Right ventricle myocardium superior (tissue), 1 donor: Measurements from ENCODE around the gene UTP11. TPM values are rescaled to one million over a fixed set of nuclear protein-coding genes. Genes with fewer than 3 reads are reported as not detected.
"Not testable (repeated sequence)": the region's sequence is repeated elsewhere in the genome, so short reads cannot be mapped to it uniquely, and the experiment has no call there.

Experiments used
- ATAC-seq: fragments of 200-7000 bp; cut with Tn5 transposase; one replicate; pipeline ENCODE4 v1.9.1; 2020; ENCODE audit warnings: mild to moderate bottlenecking; ENCODE audit not compliant: poor library complexity
- DNase-seq: peaks from one replicate; pipeline ENCODE4 v3.0.0-alpha.2; 2020
- intact Hi-C: fragments of 100-400 bp; cut with DNase I; formaldehyde crosslinking; loops from one replicate; pipeline ENCODE4 v1.11.2; 2022
- long read RNA-seq: library from polyadenylated mRNA; unstranded; transcript quantifications from one replicate; pipeline ENCODE4 v2.0.0, GENCODE V29; 2021
- total RNA-seq: library from RNA; stranded (reverse); fragmentation: NEBNext Ultra II Directional; extraction: Animal tissue kit (Norgen Biotek cat#: 25700); gene quantifications from one replicate; pipeline ENCODE4 v1.2.1, GENCODE V29; 2021
- donor health status: DM: no; HTN: yes; CAD: no; lungs with severe emphysema.

The UTP11 gene, protein sequence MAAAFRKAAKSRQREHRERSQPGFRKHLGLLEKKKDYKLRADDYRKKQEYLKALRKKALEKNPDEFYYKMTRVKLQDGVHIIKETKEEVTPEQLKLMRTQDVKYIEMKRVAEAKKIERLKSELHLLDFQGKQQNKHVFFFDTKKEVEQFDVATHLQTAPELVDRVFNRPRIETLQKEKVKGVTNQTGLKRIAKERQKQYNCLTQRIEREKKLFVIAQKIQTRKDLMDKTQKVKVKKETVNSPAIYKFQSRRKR
- total RNA-seq: 46.5 TPM
- long read RNA-seq, transcript UTP11-201 (8 exons, 2,019 nt): major isoform, 64 of 66 reads
- long read RNA-seq, partial matches to known transcripts: 2 of 66 reads
- long read RNA-seq, other reads (novel, unspliced or antisense): 0 of 66 reads

DNA sequence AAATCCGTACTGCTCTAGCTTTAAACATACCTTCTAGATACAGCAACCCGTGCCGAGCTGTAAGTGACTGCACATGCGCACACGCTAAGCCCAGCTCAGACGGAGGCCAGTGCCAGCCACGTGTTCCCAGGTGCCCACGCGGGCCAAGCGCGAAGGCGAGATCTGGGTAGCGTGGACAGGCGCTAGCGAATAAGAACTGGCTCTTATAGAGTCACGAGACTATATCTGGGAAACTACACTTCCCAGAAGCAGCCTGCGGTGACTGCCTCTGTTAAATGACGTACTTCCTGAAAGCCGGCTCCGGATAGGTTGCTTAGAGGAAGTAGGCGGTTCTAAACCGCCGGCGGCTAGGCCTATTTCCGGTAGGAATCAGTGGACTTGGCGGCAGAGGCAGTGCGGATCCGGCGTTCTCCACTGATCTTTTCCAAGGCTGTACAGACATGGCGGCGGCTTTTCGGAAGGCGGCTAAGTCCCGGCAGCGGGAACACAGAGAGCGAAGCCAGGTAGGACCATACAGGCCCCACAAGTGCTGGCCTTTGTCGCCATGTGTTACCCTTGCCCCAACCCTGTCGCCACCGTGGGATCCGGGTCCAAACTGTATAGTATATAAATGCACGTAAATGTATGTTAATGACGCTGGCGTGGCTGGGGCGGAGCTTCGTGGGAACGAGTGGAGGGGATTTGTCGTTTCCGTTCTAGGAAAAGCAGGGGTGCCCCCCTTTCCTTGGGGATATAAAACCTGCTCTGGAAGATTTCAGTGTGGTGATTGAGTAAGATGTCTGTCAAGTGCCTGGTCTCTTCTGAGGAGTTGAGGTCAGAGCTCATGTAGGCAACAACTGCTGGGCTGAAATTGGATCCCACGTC is at the start of gene UTP11:
Gene UTP11 (plus strand): TSS at position 372 of the 864 bp plus-strand sequence. CDS start 69 bp downstream, at position 441.
- intact Hi-C loops: no loop called here
- peak; percentile 96 for ATAC-seq
- peak; percentile 95 for DNase-seq

DNA sequence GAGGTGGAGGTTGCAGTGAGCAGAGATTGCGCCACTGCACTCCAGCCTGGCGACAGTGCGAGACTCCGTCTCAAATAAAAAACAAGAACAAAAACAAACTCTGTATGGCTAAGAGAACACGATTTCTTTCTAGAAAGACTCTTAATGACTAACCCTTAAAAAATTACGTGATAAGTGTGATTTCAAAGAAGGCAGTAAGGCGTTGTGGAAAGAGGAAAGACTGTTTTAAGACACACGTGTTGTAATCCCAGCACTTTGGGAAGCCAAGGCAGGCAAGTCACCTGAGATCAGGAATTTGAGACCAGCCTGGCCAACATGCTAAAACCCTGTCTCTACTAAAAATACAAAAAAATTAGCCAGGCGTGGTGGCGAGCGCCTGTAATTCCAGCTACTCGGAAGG is 48.4 kb upstream of the UTP11 start:
- intact Hi-C loops, ATAC-seq, DNase-seq: not testable (repeated sequence)

DNA sequence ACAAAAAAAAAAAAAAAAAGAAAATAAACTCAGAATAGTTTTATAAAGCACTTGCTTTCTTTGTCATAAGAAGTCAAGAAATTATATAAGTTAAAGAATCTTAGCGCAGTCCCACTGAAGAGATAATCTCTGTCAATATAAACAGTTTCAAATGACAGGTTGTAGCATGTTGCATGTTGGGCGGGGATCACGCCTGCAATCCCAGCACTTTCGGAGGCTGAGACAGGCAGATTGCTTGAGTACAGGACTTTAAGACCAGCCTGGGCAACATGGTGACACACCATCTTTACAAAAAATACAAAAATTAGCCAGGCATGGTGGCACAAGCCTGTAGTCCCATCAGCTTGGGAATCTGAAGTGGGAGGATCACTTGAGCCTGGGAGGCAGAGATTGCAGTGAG is 47.2 kb upstream of the UTP11 start:
- DNase-seq: no peak
- ATAC-seq: no peak
- intact Hi-C loops: no loop called here

DNA sequence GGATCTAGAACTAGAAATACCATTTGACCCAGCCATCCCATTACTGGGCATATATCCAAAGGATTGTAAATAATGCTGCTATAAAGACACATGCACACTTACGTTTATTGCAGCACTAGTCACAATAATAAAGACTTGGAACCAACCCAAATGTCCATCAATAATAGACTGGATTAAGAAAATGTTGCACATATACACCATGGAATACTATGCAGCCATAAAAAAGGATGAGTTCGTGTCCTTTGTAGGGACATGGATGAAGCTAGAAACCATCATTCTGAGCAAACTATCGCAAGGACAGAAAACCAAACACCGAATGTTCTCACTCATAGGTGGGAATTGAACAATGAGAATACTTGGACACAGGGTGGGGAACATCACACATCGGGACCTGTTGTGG is 38.9 kb upstream of the UTP11 start:
- ATAC-seq, DNase-seq, intact Hi-C loops: not testable (repeated sequence)

DNA sequence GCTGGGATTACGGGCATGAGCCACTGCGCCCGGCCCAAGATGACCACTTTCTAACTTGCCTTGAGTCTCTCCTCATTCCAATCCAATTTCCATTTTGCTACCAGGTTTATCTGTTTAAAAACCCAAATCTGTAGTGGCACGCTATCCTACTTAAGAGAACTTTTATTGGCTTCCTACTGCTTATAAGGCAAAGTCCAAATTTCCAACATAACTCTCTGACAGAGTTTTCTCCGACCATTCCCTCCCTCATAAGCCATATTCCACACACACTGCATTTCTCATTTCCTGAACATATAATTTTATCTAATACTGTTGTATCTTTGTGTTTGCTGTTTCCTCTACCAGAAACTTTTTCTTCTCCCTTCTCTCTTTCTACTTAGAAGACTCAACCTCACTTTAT is 38.0 kb upstream of the UTP11 start:
- DNase-seq (no peak), ATAC-seq (no peak)
- intact Hi-C loops: no loop called here

DNA sequence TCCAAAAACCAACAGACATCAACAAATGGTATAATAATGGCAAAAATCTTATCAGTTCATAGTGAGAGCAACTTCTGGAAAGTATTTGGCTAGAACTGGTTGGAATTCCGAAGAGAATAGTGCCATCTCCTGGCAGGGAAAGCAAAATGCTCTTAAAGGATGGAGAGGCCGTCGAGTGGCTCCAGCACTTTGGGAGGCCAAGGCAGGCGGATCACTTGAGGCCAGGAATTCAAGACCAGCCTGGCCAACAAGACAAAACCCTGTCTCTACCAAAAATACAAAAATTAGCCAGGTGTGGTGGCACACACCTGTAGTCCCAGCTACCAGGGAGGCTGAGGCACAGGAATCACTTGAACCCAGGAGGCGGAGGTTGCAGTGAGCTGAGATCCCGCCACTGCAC is 37.5 kb upstream of the UTP11 start:
- not testable (repeated sequence) for DNase-seq
- intact Hi-C loops: loop anchor here (5.0 kb wide), 1 partner anchor 83 kb away; no protein-coding TSS in a partner anchor
- ATAC-seq: peak; percentile 57

DNA sequence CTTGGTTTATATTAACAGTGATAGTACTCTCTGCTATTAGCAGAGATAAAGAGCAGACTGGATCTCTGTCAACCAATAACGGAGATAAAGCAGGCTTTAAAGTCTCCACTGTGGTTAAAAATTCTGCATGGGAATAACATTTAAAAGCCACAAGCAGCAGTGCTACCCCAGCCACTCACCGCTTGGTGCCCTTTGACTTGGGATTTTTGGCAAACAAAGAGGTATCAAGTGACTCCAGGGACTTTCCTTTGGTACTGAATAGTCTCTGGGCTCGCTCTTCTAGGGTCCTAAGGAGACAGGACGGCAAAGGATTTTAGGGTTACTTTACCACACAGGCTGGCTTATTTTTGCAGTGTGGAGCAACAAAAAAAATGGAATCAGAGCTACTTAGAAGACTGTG is 34.0 kb upstream of the UTP11 start:
- DNase-seq (no peak), ATAC-seq (no peak)
- intact Hi-C loops: loop anchor here (5.0 kb wide), 1 partner anchor 86 kb away; no protein-coding TSS in a partner anchor

DNA sequence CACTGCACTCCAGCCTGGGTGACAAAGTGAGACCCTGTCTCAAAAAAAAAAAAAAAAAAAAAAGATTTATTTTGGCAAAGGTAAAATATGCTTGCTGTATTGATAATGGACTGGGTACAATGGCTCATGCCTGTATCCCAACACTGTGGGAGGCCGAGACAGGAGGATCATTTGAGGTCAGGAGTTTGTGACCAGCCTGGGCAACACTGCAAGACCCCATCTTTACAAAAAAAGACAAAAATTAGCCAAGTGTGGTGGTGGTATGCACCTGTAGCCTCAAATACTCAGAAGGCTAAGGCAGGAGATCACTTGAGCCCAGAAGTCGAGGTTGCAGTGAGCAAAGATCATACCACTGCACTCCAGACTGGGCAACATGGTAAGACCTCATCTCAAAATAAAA is 29.0 kb upstream of the UTP11 start:
- DNase-seq (no peak), ATAC-seq (no peak)
- intact Hi-C loops: no loop called here

DNA sequence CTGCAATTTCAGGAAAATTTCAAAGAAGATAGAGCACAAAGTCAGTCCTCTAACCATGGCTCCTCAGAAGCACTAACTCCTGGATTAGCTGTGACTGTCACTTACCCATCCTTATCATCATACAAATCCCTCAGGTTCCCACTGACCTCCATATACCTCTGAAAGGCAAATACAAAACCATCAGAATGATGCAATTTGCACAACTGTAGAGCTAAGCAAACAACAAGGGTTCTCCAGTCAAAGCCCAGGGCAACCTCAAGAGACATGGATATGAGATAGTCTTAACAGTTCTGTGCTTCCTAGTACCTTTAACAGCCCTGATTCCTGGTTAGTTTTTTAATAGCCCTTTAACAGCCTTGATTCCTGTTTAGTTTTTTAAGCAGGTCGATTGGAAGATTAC is 24.9 kb upstream of the UTP11 start:
- intact Hi-C loops: no loop called here

DNA sequence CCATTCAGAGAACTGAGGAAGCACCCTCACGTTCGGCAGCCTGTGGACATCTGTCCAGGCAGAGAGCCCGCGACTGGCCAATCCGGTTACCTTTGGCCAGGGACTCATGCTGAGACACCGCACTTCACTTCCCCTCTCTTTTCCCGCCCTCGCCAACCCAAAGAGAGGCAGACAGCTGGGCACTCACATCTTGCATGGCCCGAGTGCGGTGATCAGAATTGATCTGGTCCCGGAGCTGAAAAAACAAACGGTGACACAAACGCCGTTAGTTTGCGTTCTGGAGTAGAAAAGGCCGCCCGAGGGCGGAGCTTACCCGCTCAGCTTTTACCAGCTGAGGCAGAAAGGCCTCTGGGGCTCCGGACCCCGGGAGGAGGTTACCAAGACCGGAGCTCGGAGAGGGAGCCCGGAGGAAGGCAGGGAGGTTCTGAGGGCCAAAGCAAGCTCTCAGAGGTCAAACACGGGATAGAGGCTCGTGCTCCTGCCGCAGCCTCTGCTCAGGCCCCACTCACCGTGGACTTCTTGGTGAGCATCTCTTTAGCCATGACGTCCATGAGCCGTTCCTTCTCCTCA is 23.1 kb upstream of the UTP11 start:
- intact Hi-C loops: no loop called here
- DNase-seq: no peak

More for the DNA sequence above, 24.9 kb upstream of the UTP11 start:
- DNase-seq (no peak), ATAC-seq (no peak)

DNA sequence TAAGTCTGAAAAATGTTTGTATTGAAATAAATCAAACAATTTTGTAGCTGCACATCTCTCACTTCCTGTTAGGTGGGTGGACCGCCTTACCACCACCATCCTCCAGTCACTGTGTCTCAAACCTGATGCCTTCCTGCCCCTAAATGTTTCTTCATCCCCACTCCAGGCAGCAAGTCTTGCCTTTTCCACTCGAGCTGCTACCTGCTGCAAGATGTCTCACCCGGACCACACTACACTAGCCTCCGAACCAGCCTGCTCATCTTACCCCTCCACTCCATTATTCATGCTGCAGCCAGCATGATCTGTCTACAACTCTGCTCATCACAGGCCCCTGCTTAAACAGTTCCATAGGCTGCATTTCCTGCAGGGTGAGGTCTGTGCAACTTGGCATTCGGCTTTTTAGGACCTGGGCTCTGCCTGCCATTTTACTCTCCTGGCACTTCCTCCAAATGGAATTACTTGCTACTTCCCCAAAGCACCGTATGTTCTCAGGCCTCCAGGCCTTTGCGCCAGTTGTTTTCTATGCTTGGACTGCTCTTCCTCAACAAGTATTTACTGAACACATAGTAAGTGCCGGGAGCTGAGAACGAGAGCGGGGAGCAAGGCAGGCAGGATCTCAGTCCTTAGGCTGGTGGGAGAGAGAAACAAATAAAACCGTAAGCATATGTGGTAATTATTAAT is 17.5 kb upstream of the UTP11 start:
- intact Hi-C loops: no loop called here
- ATAC-seq (no peak), DNase-seq (no peak)

More for the DNA sequence above, 23.1 kb upstream of the UTP11 start:
- peak; percentile 36 for ATAC-seq

DNA sequence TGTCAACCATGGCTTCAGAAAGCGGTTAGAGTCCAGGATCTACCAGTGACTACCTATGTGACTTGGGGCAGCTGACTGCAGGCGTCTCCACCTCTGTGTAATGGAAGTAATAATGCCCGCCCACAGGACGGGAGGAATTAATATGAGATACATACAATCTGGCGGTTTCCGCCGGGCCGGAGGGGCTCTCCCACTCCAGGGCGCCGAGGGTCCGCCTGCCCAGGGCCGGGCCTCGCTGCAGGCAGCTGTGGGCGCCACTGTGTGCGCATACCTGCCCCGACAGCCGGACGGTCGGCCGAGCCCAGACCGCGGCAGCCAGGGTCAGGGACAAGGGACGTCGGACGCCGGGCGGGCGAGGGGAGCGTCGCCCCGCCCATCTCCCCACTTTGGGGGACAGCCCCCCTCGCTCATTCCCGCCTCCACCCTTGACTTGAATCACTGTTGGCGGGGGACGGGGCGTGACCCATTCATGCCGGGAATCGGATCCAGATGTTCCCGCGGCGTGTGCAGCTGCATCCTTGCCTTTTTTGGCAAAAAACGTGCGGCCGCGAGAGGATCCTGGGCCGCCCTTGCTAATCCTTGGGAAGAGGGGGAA is 16.7 kb upstream of the UTP11 start:
- ATAC-seq: peak; percentile 69
- intact Hi-C loops: no loop called here
- DNase-seq: peak; percentile 91

DNA sequence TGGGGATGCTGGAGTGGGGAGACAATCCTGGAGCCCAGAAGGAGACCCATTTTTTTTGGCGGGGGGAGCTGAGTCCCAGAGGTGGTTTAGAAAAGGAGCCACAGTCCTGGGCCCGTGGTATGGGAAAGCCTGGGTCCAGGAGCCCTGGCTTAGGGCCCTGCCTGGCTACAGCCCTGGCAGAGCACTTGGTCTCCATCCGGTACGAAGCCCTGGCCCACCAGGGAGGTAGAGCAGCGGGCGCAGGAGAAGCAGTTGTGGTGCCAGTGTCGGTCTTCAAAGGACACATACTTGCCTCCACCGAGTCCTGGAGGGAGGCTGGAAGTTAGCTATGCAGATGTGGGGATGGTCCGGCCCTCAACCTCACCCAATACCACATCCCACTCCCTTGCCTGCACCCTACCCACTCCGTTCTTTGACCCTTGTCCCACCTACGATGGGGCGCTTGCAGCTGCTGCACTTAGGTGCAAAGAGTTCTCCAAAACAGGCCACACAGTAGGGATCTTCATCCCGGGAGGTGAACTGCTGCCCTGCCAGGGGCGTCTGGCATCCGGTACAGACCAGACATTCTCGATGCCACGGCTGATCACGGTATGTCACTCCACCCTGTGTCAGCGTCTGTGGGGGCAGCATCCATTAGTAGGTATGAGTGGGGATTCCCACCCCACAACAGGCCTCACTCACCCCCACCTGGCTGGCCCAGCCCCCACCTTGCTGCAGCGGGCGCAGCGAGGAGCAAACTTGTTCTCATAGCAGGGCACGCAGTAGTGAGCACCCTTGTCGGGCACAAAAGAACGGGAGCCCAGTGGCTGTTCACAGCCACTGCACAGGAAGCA is 15.1 kb upstream of the UTP11 start:
- ATAC-seq: no peak
- peak; percentile 36 for DNase-seq
- intact Hi-C loops: no loop called here

DNA sequence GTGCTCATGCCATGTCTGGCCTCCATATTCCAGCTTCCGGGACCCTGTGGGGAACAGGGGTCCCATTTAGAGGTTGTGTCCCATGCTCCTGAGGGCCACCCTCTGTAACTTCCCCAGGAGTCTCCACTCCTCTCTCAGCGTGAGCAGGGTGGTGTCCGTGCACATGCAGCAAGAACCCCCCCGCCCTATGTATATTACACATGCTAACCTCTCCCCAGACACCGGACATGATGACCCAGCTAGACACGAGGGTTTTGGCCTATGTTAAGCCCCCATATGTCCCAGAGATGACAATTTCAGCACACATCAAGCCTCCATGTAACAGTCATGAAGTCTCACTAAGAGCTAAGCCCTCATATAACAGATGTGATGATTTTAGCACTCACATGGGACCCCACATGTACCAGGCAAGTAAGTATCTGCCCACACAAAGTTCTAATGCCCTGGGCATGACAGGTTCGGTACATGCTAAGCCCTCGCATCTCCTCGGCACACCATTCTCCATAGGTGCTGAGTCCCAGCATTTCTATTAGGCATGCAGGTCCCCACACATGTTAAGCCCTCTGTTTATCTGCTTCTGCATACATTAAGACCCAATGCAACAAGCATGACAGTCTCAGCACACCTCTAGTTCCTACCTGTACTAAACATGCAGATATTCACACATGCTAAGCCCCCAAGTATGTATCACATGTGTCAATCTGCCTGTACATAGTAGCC is 14.3 kb upstream of the UTP11 start:
- DNase-seq: no peak
- no peak for ATAC-seq
- intact Hi-C loops: no loop called here

DNA sequence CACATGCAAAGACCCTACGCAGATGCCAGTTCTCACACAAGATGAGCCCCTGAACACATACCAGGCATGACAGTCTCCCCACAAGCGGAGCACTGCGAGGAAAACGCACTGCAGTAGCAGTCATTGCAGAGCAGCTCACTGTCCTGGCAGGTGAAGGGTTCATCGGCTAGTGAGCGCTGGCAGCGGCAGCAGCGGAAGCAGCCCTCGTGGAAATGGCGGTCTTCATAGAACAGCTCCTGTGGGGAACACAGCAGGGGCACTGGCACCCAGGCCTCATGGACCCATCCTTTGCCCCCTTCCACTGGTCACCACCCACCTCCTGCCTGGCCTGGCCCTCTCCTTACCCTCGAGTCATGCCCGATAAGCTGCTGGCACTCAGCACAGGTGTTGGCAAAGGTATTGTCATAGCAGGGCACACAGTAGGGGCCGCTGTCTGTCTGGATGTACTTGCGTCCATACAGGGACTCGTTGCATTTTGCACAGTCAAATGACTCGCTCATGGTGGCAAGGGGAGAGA is 13.6 kb upstream of the UTP11 start:
- no peak for DNase-seq
- intact Hi-C loops: no loop called here

DNA sequence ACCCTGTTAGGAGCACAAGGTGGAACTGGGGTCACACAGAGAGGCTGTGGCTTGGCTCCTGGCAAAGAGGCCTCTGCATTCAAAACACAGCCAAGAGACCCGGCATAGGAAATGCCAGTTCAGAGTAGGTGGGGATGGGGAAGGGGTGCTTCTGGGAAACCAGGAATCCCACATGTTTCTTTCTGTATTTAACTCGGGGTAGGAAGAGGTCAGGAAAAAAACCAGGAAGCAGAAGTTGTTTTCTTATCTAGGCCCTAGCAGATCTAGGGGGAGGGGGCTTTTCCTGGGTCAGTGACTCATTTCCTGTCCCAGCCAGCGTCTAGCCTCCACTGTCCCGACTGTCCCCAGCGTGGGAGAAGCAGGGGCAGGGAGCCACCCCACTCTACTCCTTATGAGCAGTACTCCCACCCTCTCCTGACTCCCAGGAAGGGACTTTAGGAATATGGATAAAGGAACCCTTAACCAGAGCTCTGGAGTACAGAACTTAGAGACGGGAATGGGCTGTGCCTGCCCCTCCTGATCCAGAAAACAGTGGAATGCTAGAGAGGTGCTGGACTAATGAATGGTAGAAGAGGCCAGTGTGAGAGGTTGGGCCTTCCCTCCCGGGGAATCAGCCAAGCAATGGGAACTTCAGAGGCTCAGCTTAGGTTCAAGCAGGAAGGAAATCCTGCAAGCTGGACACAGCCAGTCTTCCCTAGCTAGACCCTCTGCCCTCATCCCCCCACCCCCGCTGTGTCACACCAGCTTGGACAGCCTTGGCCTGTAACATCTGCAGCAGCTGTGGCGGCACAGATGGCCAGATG is 12.9 kb upstream of the UTP11 start:
- DNase-seq: peak; percentile 76
- peak; percentile 28 for ATAC-seq
- intact Hi-C loops: no loop called here

More for the DNA sequence above, 13.6 kb upstream of the UTP11 start:
- ATAC-seq: no peak
